Osteocyte (in vitro differentiated cells): ENCODE data around the gene STMN3. TPM values are rescaled to one million over a fixed set of nuclear protein-coding genes. Genes with fewer than 3 reads are reported as not detected.

Source experiments
- DNase-seq: peaks from one replicate; pipeline ENCODE4 v3.0.0; 2021; ENCODE audit warnings: mixed read lengths; ENCODE audit not compliant: unreplicated experiment; ENCODE audit errors: extremely low spot score
- H3K27ac Mint-ChIP-seq: one replicate; pipeline ENCODE4 v1.8.0; 2021; ENCODE audit warnings: mild to moderate bottlenecking, mixed read lengths; ENCODE audit not compliant: unreplicated experiment
- H3K27me3 Mint-ChIP-seq: one replicate; pipeline ENCODE4 v1.8.0; 2021; ENCODE audit warnings: mixed read lengths; ENCODE audit not compliant: unreplicated experiment
- H3K36me3 Mint-ChIP-seq: one replicate; pipeline ENCODE4 v1.8.0; 2021; ENCODE audit warnings: mixed read lengths; ENCODE audit not compliant: unreplicated experiment
- H3K4me1 Mint-ChIP-seq: one replicate; pipeline ENCODE4 v1.8.0; 2021; ENCODE audit warnings: mixed read lengths; ENCODE audit not compliant: unreplicated experiment
- H3K4me3 Mint-ChIP-seq: one replicate; pipeline ENCODE4 v1.8.0; 2021; ENCODE audit warnings: mild to moderate bottlenecking, moderate library complexity, mixed read lengths; ENCODE audit not compliant: unreplicated experiment
- H3K9me3 Mint-ChIP-seq: one replicate; pipeline ENCODE4 v1.8.0; 2021; ENCODE audit warnings: mixed read lengths; ENCODE audit not compliant: unreplicated experiment
- CTCF ChIP-seq: fragments of 200-600 bp; sonication (generic); IDR thresholded peaks from 2 replicates; pipeline ENCODE4 v1.5.0; 2021; ENCODE audit warnings: antibody characterized with exemption, mild to moderate bottlenecking, moderate library complexity
- total RNA-seq: library from RNA; stranded (reverse); gene quantifications from 2 replicates; pipeline ENCODE4 v1.2.1, GENCODE V29; 2021

Gene STMN3
- total RNA-seq, 1 donor from 2014 or later = 33.2 TPM

GRCh38 chr20:63648190-63648589, 5.0 kb downstream of the STMN3 start:
- no peak for DNase-seq
- H3K4me1 Mint-ChIP-seq = peaks cover 5% of the 10 kb centered on the region
- H3K27me3 Mint-ChIP-seq = no peaks in the 10 kb centered on the region

GRCh38 chr20:63645218-63645617, 8.0 kb downstream of the STMN3 start:
- DNase-seq = no peak
- no peak for TF ChIP-seq CTCF
- Mint-ChIP-seq H3K27me3 (no peaks in the 10 kb centered on the region), H3K9me3 (no peaks in the 10 kb centered on the region), H3K36me3 (no peaks in the 10 kb centered on the region), H3K4me1 (peaks cover 4% of the 10 kb centered on the region), H3K27ac (no peak overlapping the region), H3K4me3 (no peak overlapping the region)

More at GRCh38 chr20:63648190-63648589, 5.0 kb downstream of the STMN3 start:
- no peak for TF ChIP-seq CTCF
- Mint-ChIP-seq H3K36me3 (no peaks in the 10 kb centered on the region), H3K27ac (no peak overlapping the region), H3K9me3 (no peaks in the 10 kb centered on the region), H3K4me3 (no peak overlapping the region)

DNA sequence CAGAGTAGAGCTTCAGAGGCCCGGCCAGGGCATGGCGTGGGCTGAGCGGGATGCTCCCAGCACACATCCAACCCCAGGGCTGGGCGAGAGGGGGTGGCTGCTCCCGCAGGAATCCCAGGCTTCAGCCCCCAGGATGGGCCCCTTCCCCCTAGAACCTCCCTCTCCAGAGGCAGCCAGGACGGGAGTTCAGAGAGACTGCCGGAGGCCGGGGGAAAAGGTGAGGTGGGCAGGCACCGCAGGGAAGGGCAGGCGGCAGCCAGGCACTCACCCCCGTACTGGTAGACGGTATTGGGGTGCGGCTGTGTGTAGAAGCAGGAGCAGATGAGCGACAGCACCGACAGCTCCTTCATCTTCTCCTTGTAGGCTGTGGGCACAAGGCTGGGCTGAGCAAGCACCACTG, 9.3 kb downstream of the STMN3 start:
- H3K4me3 Mint-ChIP-seq = no peak overlapping the region
- peaks cover 6% of the 10 kb centered on the region for H3K4me1 Mint-ChIP-seq
- no peaks in the 10 kb centered on the region for H3K36me3 Mint-ChIP-seq
- DNase-seq = no peak
- H3K27ac Mint-ChIP-seq = no peak overlapping the region
- no peaks in the 10 kb centered on the region for H3K9me3 Mint-ChIP-seq
- TF ChIP-seq CTCF = no peak
- H3K27me3 Mint-ChIP-seq = no peaks in the 10 kb centered on the region

- Mint-ChIP-seq H3K9me3 (no peaks in the 10 kb centered on the region), H3K4me1 (peaks cover 6% of the 10 kb centered on the region), H3K27me3 (no peaks in the 10 kb centered on the region), H3K36me3 (no peaks in the 10 kb centered on the region), H3K27ac (no peak overlapping the region), H3K4me3 (peak overlapping the region; percentile 66)
- DNase-seq = no peak
- no peak for TF ChIP-seq CTCF
Observed at GRCh38 chr20:63643499-63643898, 9.7 kb downstream of the STMN3 start.

DNA sequence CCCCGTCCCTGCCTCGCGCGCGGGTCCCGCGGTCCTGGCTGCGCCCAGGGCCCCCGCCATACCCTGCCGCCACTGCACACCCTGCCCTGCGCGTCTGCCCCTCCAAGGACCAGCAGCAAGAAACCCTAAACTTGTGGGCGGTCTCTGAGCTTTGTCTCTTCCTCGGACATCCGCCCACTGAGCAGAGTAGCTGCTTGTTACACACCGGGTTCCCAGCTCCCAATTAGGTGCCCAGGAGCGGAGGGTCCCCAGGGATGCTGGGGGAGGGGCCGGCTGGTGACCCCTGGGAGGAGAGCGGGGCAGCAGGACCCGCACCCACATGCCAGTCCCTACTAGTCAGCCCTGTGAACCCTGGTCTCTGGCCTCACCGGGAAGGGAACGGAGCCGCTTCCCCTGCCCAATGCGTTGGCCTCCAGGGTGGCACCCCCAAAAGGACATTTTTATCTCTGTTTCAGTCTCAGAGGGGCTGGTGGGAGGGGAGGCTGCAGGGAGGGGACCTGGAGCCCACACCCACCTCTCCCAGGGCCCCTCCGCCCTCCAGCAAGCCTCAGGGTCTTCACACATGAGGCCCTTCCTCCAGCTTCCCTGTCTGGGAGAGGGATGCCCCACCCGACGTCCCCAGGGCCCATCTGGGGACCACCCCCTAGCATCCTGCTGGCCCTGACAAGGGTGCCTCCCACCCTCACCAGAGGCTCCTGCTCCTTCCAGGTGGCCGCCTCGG, 10.5 kb downstream of the STMN3 start:
- Mint-ChIP-seq H3K4me3 (peak overlapping the region; percentile 66), H3K4me1 (peaks cover 6% of the 10 kb centered on the region), H3K27ac (no peak overlapping the region), H3K27me3 (no peaks in the 10 kb centered on the region), H3K36me3 (no peaks in the 10 kb centered on the region), H3K9me3 (no peaks in the 10 kb centered on the region)
- TF ChIP-seq CTCF = no peak
- DNase-seq = no peak
